ENCODE data around the gene NOG. TPM values are rescaled to one million over a fixed set of nuclear protein-coding genes. Genes with fewer than 3 reads are reported as not detected.

The NOG gene
- total RNA-seq: 1 to 10 TPM in 1 of 4 donors, under 1 TPM in 1, not detected in 2; 0.30 to 1.0 TPM

- WGBS: 0% methylated on average over 21 of the region's 85 CpGs
- no peaks in the 10 kb centered on the region for H3K36me3 ChIP-seq
- H3K4me3 ChIP-seq: peak within 1 kb of the TSS; percentile 70
- no peak for DNase-seq (ENCODE audit: low spot score in 2 of 2)
- H3K9me3 ChIP-seq: no peaks in the 10 kb centered on the region
- peaks cover 94% of the 10 kb centered on the region for H3K27me3 ChIP-seq
- peak within 1 kb of the TSS; percentile 31 for H3K27ac ChIP-seq
- TF ChIP-seq, protein P1, sequence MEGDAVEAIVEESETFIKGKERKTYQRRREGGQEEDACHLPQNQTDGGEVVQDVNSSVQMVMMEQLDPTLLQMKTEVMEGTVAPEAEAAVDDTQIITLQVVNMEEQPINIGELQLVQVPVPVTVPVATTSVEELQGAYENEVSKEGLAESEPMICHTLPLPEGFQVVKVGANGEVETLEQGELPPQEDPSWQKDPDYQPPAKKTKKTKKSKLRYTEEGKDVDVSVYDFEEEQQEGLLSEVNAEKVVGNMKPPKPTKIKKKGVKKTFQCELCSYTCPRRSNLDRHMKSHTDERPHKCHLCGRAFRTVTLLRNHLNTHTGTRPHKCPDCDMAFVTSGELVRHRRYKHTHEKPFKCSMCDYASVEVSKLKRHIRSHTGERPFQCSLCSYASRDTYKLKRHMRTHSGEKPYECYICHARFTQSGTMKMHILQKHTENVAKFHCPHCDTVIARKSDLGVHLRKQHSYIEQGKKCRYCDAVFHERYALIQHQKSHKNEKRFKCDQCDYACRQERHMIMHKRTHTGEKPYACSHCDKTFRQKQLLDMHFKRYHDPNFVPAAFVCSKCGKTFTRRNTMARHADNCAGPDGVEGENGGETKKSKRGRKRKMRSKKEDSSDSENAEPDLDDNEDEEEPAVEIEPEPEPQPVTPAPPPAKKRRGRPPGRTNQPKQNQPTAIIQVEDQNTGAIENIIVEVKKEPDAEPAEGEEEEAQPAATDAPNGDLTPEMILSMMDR (IDR thresholded peaks at IDR 0.05): no peak
- TF ChIP-seq POLR2AphosphoS5 (IDR thresholded peaks at IDR 0.05): no peak
- no peak for TF ChIP-seq POLR2A (IDR thresholded peaks at IDR 0.05)
- TF ChIP-seq EP300 (IDR thresholded peaks at IDR 0.05): no peak
- H3K4me1 ChIP-seq: peaks cover 55% of the 10 kb centered on the region
Measured at GRCh38 chr17:56593646-56594319, at the start of gene NOG. Gene NOG, plus strand, starts transcription at chr17:56593699. Its CDS starts 525 bp downstream, at chr17:56594224.

GRCh38 chr17:56545106-56545505 is 48.4 kb upstream of the NOG start:
- peaks cover 2% of the 10 kb centered on the region for H3K9me3 ChIP-seq
- H3K27ac ChIP-seq: no peak overlapping the region
- DNase-seq (ENCODE audit: low spot score in 2 of 2): no peak
- no peak overlapping the region for H3K4me3 ChIP-seq
- WGBS: 42% methylated on average over 2 of the region's 2 CpGs
- H3K36me3 ChIP-seq: no peaks in the 10 kb centered on the region
- TF ChIP-seq, protein P1 (IDR thresholded peaks at IDR 0.05): no peak
- no peak for TF ChIP-seq POLR2A (IDR thresholded peaks at IDR 0.05)
- no peak for TF ChIP-seq EP300 (IDR thresholded peaks at IDR 0.05)
- no peak for TF ChIP-seq POLR2AphosphoS5 (IDR thresholded peaks at IDR 0.05)
- H3K27me3 ChIP-seq: no peaks in the 10 kb centered on the region
- H3K4me1 ChIP-seq: no peaks in the 10 kb centered on the region

GRCh38 chr17:56545930-56546329 is 47.6 kb upstream of the NOG start:
- TF ChIP-seq POLR2A (IDR thresholded peaks at IDR 0.05): no peak
- TF ChIP-seq, protein P1 (IDR thresholded peaks at IDR 0.05): no peak
- Histone ChIP-seq H3K36me3 (no peaks in the 10 kb centered on the region), H3K27ac (no peak overlapping the region), H3K27me3 (no peaks in the 10 kb centered on the region), H3K4me1 (no peaks in the 10 kb centered on the region), H3K4me3 (no peak overlapping the region), H3K9me3 (peaks cover 3% of the 10 kb centered on the region)
- no peak for DNase-seq (ENCODE audit: low spot score in 2 of 2)

DNA sequence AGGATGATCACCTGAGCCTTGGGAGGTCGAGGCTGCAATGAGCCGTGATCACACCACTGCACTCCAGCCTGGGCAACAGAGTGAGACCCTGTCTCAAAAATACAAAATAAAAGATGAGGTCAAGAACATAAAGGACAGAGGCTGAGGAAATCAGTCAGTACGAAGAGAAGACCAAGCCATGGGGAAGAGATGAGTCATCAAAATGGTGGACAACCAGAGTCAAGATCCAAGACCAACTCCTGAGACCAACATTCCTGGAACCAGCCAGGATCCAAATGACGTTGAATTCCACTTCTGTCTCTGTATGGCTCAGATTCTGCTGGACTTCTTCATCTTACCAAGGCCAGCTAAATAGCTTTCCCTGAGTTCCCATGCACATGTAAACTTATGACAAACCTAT is 44.8 kb upstream of the NOG start:
- Histone ChIP-seq H3K4me3 (no peak overlapping the region), H3K27me3 (no peaks in the 10 kb centered on the region), H3K27ac (no peak overlapping the region), H3K4me1 (no peaks in the 10 kb centered on the region), H3K9me3 (peaks cover 3% of the 10 kb centered on the region), H3K36me3 (no peaks in the 10 kb centered on the region)
- no peak for DNase-seq (ENCODE audit: low spot score in 2 of 2)
- TF ChIP-seq, protein P1 (IDR thresholded peaks at IDR 0.05): no peak
- TF ChIP-seq EP300 (IDR thresholded peaks at IDR 0.05): no peak
- no peak for TF ChIP-seq POLR2A (IDR thresholded peaks at IDR 0.05)
- TF ChIP-seq POLR2AphosphoS5 (IDR thresholded peaks at IDR 0.05): no peak
- WGBS: 89% methylated on average over 4 of the region's 4 CpGs

- DNase-seq (ENCODE audit: low spot score in 2 of 2): no peak
- WGBS: 68% methylated on average over 1 of the region's 1 CpG
- H3K36me3 ChIP-seq: no peaks in the 10 kb centered on the region
- H3K4me1 ChIP-seq: no peaks in the 10 kb centered on the region
- no peak overlapping the region for H3K27ac ChIP-seq
- H3K27me3 ChIP-seq: no peaks in the 10 kb centered on the region
- TF ChIP-seq POLR2AphosphoS5 (IDR thresholded peaks at IDR 0.05) (no peak), EP300 (IDR thresholded peaks at IDR 0.05) (no peak), POLR2A (IDR thresholded peaks at IDR 0.05) (no peak)
- TF ChIP-seq, protein P1 (IDR thresholded peaks at IDR 0.05): no peak
- peaks cover 3% of the 10 kb centered on the region for H3K9me3 ChIP-seq
- no peak overlapping the region for H3K4me3 ChIP-seq
Measured at GRCh38 chr17:56549501-56549900, 44.0 kb upstream of the NOG start.

Data from suprapubic skin (tissue), 4 donors.